Measurements from ENCODE around the gene ANP32E. TPM values are rescaled to one million over a fixed set of nuclear protein-coding genes. Genes with fewer than 3 reads are reported as not detected.

ANP32E gene
- total RNA-seq, 1 experiment from 2014 or later = 95.1 TPM

GRCh38 chr1:150227228-150227627, 8.7 kb downstream of the ANP32E start:
- Histone ChIP-seq H3K9me3 (ENCODE audit: control insufficient read depth in 1 of 2, insufficient read depth in 1 of 2, low read depth in 1 of 2, low read length in 2 of 2) (no peaks in the 10 kb centered on the region), H4K20me1 (ENCODE audit: insufficient read depth) (no peaks in the 10 kb centered on the region), H3K4me3 (replicated peaks in 1 of 2; ENCODE audit: low read depth in 1 of 2, low read length in 2 of 2) (no peak overlapping the region), H2AFZ (ENCODE audit: low read depth, low read length, poor library complexity, severe bottlenecking) (no peak overlapping the region), H3K9me2 (ENCODE audit: insufficient read depth) (no peaks in the 10 kb centered on the region), H3K9ac (ENCODE audit: low read length) (no peak overlapping the region), H3K4me2 (ENCODE audit: low read length) (no peak overlapping the region), H3K36me3 (ENCODE audit: control insufficient read depth in 1 of 2, insufficient read depth in 2 of 2, low read length in 2 of 2) (peaks cover 45 to 49% of the 10 kb centered on the region in 2 experiments), H3K27ac (ENCODE audit: low read depth, low read length) (no peak overlapping the region), H3K79me2 (ENCODE audit: insufficient read depth, low read length) (peaks cover 32% of the 10 kb centered on the region), H3K27me3 (ENCODE audit: insufficient read depth, low read length) (no peaks in the 10 kb centered on the region), H3K4me1 (ENCODE audit: control insufficient read depth in 1 of 2, insufficient read depth in 2 of 2, low read length in 2 of 2) (no peaks in the 10 kb centered on the region)
- no peak for ATAC-seq
- CTCF ChIA-PET = no interaction called here
- no peak for TF ChIP-seq SP1 (IDR thresholded peaks at IDR 0.05; ENCODE audit: low read depth)
- RAD21 ChIA-PET (ENCODE audit: low non-redundant PET in 1 of 2, low total read pairs in 2 of 2, uncharacterized antibody in 2 of 2, unreplicated experiment in 2 of 2) = no interaction called here
- intact Hi-C loops (cut with micrococcal nuclease) = no loop called here
- no peak for DNase-seq (ENCODE audit: low read depth, low spot score)
- POLR2A ChIA-PET = no interaction called here
- no TSS peak for BruUV-seq (replicated peaks)

DNA sequence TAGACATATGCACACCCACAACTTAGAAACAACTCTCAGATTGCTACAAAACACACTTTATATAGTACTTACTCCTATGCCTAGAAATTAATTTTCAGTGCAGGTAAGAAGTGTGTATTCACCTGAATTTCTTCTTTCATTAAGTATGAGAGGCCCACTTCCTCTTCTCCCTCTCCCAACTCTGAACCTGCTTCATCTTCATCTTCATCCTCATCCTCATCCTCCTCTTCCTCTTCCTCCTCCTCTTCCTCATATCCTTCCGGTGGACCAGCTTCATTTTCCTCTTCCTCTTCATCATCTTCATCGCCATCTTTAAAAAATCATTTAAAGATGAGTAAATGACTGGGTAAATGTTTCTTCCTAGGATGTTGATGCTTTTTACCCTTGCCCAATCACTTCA, 9.4 kb downstream of the ANP32E start:
- Histone ChIP-seq H3K4me1 (ENCODE audit: control insufficient read depth in 1 of 2, insufficient read depth in 2 of 2, low read length in 2 of 2) (no peaks in the 10 kb centered on the region), H3K36me3 (ENCODE audit: control insufficient read depth in 1 of 2, insufficient read depth in 2 of 2, low read length in 2 of 2) (peaks cover 45 to 49% of the 10 kb centered on the region in 2 experiments)
- RAD21 ChIA-PET (ENCODE audit: low non-redundant PET in 1 of 2, low total read pairs in 2 of 2, uncharacterized antibody in 2 of 2, unreplicated experiment in 2 of 2) = no interaction called here
- TF ChIP-seq CEBPB (IDR thresholded peaks at IDR 0.05; ENCODE audit: low read depth) = no peak
- no peak for TF ChIP-seq TCF7L2 (IDR thresholded peaks at IDR 0.05; ENCODE audit: borderline replicate concordance, extremely low read depth, insufficient read depth, insufficient read length)
- TF ChIP-seq POLR2A (IDR thresholded peaks at IDR 0.05; ENCODE audit: borderline replicate concordance, extremely low read depth, insufficient read depth, insufficient read length) = no peak
- TF ChIP-seq EZH2phosphoT487 (IDR thresholded peaks at IDR 0.05; ENCODE audit: borderline replicate concordance) = no peak
- no peak for TF ChIP-seq POLR2AphosphoS5 (IDR thresholded peaks at IDR 0.05; ENCODE audit: low read depth, low read length)
- no peak for TF ChIP-seq RAD21 (IDR thresholded peaks at IDR 0.05; ENCODE audit: low read depth)
- TF ChIP-seq, protein P1, sequence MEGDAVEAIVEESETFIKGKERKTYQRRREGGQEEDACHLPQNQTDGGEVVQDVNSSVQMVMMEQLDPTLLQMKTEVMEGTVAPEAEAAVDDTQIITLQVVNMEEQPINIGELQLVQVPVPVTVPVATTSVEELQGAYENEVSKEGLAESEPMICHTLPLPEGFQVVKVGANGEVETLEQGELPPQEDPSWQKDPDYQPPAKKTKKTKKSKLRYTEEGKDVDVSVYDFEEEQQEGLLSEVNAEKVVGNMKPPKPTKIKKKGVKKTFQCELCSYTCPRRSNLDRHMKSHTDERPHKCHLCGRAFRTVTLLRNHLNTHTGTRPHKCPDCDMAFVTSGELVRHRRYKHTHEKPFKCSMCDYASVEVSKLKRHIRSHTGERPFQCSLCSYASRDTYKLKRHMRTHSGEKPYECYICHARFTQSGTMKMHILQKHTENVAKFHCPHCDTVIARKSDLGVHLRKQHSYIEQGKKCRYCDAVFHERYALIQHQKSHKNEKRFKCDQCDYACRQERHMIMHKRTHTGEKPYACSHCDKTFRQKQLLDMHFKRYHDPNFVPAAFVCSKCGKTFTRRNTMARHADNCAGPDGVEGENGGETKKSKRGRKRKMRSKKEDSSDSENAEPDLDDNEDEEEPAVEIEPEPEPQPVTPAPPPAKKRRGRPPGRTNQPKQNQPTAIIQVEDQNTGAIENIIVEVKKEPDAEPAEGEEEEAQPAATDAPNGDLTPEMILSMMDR (IDR thresholded peaks at IDR 0.05 in 2 of 3, conservative IDR thresholded peaks at IDR 0.05 in 1 of 3; ENCODE audit: borderline replicate concordance in 1 of 3, insufficient read depth in 1 of 3, low read depth in 2 of 3, low read length in 2 of 3) = no peak
- TF ChIP-seq SIN3A (IDR thresholded peaks at IDR 0.05; ENCODE audit: low read depth) = no peak
- TF ChIP-seq ELF1 (IDR thresholded peaks at IDR 0.05; ENCODE audit: borderline replicate concordance, low read depth) = no peak
- TF ChIP-seq YY1 (IDR thresholded peaks at IDR 0.05; ENCODE audit: extremely low read depth, insufficient replicate concordance, low read depth, low read length) = no peak
- TF ChIP-seq ZNF274 (IDR thresholded peaks at IDR 0.05; ENCODE audit: low read depth, low read length) = no peak
- no peak for TF ChIP-seq REST (IDR thresholded peaks at IDR 0.05; ENCODE audit: low read depth)
- no peak for TF ChIP-seq CBX3 (IDR thresholded peaks at IDR 0.05; ENCODE audit: low read depth)
- no peak for TF ChIP-seq EZH2 (IDR thresholded peaks at IDR 0.05)
- no peak for TF ChIP-seq ATF3 (IDR thresholded peaks at IDR 0.05)
- TF ChIP-seq FOSL1 (IDR thresholded peaks at IDR 0.05; ENCODE audit: low read depth) = no peak

More for the DNA sequence above, 9.4 kb downstream of the ANP32E start:
- H3K27me3 ChIP-seq (ENCODE audit: insufficient read depth, low read length) = no peaks in the 10 kb centered on the region
- H4K20me1 ChIP-seq (ENCODE audit: insufficient read depth) = no peaks in the 10 kb centered on the region
- H3K4me3 ChIP-seq (replicated peaks in 1 of 2; ENCODE audit: low read depth in 1 of 2, low read length in 2 of 2) = no peak overlapping the region
- H3K27ac ChIP-seq (ENCODE audit: low read depth, low read length) = no peak overlapping the region
- DNase-seq (ENCODE audit: low read depth, low spot score) (no peak), ATAC-seq (no peak)
- no peak overlapping the region for H2AFZ ChIP-seq (ENCODE audit: low read depth, low read length, poor library complexity, severe bottlenecking)
- peaks cover 27% of the 10 kb centered on the region for H3K79me2 ChIP-seq (ENCODE audit: insufficient read depth, low read length)
- BruUV-seq (replicated peaks) = no TSS peak
- ChIA-PET CTCF (no interaction called here), POLR2A (no interaction called here)
- no peaks in the 10 kb centered on the region for H3K9me2 ChIP-seq (ENCODE audit: insufficient read depth)
- H3K9me3 ChIP-seq (ENCODE audit: control insufficient read depth in 1 of 2, insufficient read depth in 1 of 2, low read depth in 1 of 2, low read length in 2 of 2) = no peaks in the 10 kb centered on the region
- no peak overlapping the region for H3K9ac ChIP-seq (ENCODE audit: low read length)
- intact Hi-C loops (cut with micrococcal nuclease) = no loop called here
- H3K4me2 ChIP-seq (ENCODE audit: low read length) = no peak overlapping the region
